Common myeloid progenitor, CD34-positive (primary cell): ENCODE results near the gene ZNF644.
"Not testable (repeated sequence)": the region's sequence is repeated elsewhere in the genome, so short reads cannot be mapped to it uniquely, and the experiment has no call there.

ENCODE experiments used
- CTCF ChIA-PET: fragments of 350-600 bp; sonication (Branson Sonifier 250); formaldehyde crosslinking; loops from one replicate; lab custom pipeline; 2021; ENCODE audit warnings: antibody characterized with exemption; lab: Charles Lee
- POLR2A ChIA-PET: fragments of 350-600 bp; sonication (Branson Sonifier 250); formaldehyde crosslinking; loops from one replicate; lab custom pipeline; 2021; ENCODE audit warnings: antibody characterized with exemption; lab: Charles Lee
- DNase-seq, 3 donors: peaks; one replicate each; pipeline versions ENCODE4 v3.0.0 to v3.0.0-alpha.2; 2013
- H3K27ac ChIP-seq, 2 experiments: 1 replicate in 1 of 2; 2 replicates in 1 of 2; pipeline ENCODE4 v1.7.0; 2013; ENCODE audit warnings: inconsistent platforms in 2 of 2, low read length in 2 of 2, mild to moderate bottlenecking in 2 of 2, low read depth in 1 of 2, moderate library complexity in 1 of 2; ENCODE audit not compliant: severe bottlenecking in 2 of 2, insufficient read depth in 1 of 2, poor library complexity in 1 of 2
- H3K27me3 ChIP-seq, 5 experiments: replicated peaks in 2 of 5; 1 replicate in 3 of 5; 2 replicates in 2 of 5; pipeline versions ENCODE4 v1.6.1 to v1.7.0; 2013; ENCODE audit warnings: low read length in 4 of 5, mild to moderate bottlenecking in 2 of 5, moderate library complexity in 2 of 5, inconsistent platforms in 1 of 5; ENCODE audit not compliant: insufficient read depth in 5 of 5, control insufficient read depth in 4 of 5
- H3K36me3 ChIP-seq, 4 experiments: 1 replicate in 2 of 4; 2 replicates in 2 of 4; pipeline versions ENCODE4 v1.6.1 to v1.7.0; 2013; ENCODE audit warnings: low read length in 3 of 4, control low read depth in 1 of 4, mild to moderate bottlenecking in 1 of 4; ENCODE audit not compliant: control insufficient read depth in 4 of 4, insufficient read depth in 4 of 4
- H3K4me1 ChIP-seq, 4 experiments: 1 replicate in 3 of 4; 2 replicates in 1 of 4; pipeline versions ENCODE4 v1.6.1 to v1.7.1; 2013; ENCODE audit warnings: low read length in 3 of 4, mild to moderate bottlenecking in 3 of 4, control low read depth in 1 of 4, inconsistent platforms in 1 of 4, moderate library complexity in 1 of 4; ENCODE audit not compliant: control insufficient read depth in 4 of 4, insufficient read depth in 4 of 4; ENCODE audit errors: control extremely low read depth in 1 of 4
- H3K4me3 ChIP-seq, 7 experiments: 1 replicate in 4 of 7; 2 replicates in 3 of 7; pipeline versions ENCODE4 v1.5.1 to v1.7.0; 2013; ENCODE audit warnings: mild to moderate bottlenecking in 7 of 7, low read length in 6 of 7, moderate library complexity in 6 of 7, inconsistent platforms in 2 of 7, low read depth in 2 of 7, control low read depth in 1 of 7; ENCODE audit not compliant: insufficient read depth in 4 of 7, control insufficient read depth in 1 of 7; ENCODE audit errors: extremely low read depth in 1 of 7
- H3K9me3 ChIP-seq, 5 experiments: 1 replicate in 4 of 5; 2 replicates in 1 of 5; pipeline versions ENCODE4 v1.6.1 to v1.7.1; 2013; ENCODE audit warnings: low read length in 4 of 5, mild to moderate bottlenecking in 2 of 5, inconsistent platforms in 1 of 5, low read depth in 1 of 5, moderate library complexity in 1 of 5; ENCODE audit not compliant: control insufficient read depth in 4 of 5, insufficient read depth in 2 of 5; ENCODE audit errors: control extremely low read depth in 1 of 5
- WGBS: methylation state at CpG from one replicate; pipeline ENCODE4 v1.1.5; 2013; ENCODE audit not compliant: insufficient coverage; 5-methylcytosine and 5-hydroxymethylcytosine counted together

ZNF644 gene

GRCh38 chr1:90919190-90919719 is 102.6 kb downstream of the ZNF644 start:
- H3K36me3 ChIP-seq, result peaks cover 2 to 21% (median 12%) of the 10 kb centered on the region in 4 experiments
- H3K27me3 ChIP-seq, result no peaks in the 10 kb centered on the region
- H3K9me3 ChIP-seq, result no peaks in the 10 kb centered on the region
- H3K27ac ChIP-seq, result no peak overlapping the region
- ChIA-PET POLR2A (interaction anchor here (0.7 kb wide), 1 partner anchor 1320 kb away, joined by 7 read pairs; no protein-coding TSS in a partner anchor), CTCF (no interaction called here)
- no peak overlapping the region for H3K4me3 ChIP-seq
- peaks cover 0 to 6% (median 3%) of the 10 kb centered on the region in 4 experiments for H3K4me1 ChIP-seq
- DNase-seq, result peak in 2 of 3 donors; percentile 5 to 28
- no CpG with 5 or more reads among the region's 1 CpG for WGBS

- no CpG with 5 or more reads among the region's 1 CpG for WGBS
- Histone ChIP-seq H3K27ac (no peak overlapping the region), H3K4me3 (no peak overlapping the region), H3K36me3 (peaks cover 4 to 16% (median 6%) of the 10 kb centered on the region in 4 experiments), H3K27me3 (no peaks in the 10 kb centered on the region), H3K4me1 (no peaks in the 10 kb centered on the region), H3K9me3 (peaks cover 0 to 9% (median 0%) of the 10 kb centered on the region in 5 experiments)
- ChIA-PET CTCF (interaction anchor here (1.1 kb wide), 2 partner anchors 24 to 60 kb away, joined by 3 read pairs; no protein-coding TSS in a partner anchor), POLR2A (no interaction called here)
- DNase-seq, result no peak
Measured at GRCh38 chr1:90911353-90911752, 110.5 kb downstream of the ZNF644 start.

- ChIA-PET CTCF (no interaction called here), POLR2A (no interaction called here)
- Histone ChIP-seq H3K27me3 (no peaks in the 10 kb centered on the region), H3K9me3 (peaks cover 0 to under 1% (median 0%) of the 10 kb centered on the region in 5 experiments), H3K36me3 (peaks cover 7 to 17% (median 11%) of the 10 kb centered on the region in 4 experiments), H3K4me3 (no peak overlapping the region), H3K4me1 (no peaks in the 10 kb centered on the region), H3K27ac (no peak overlapping the region)
- peak in 1 of 3 donors; percentile 7 for DNase-seq
Measured at GRCh38 chr1:90902672-90903071, 119.2 kb downstream of the ZNF644 start.

- Histone ChIP-seq H3K27ac (no peak overlapping the region), H3K4me1 (no peaks in the 10 kb centered on the region), H3K9me3 (no peaks in the 10 kb centered on the region), H3K36me3 (peaks cover 5 to 17% (median 11%) of the 10 kb centered on the region in 4 experiments), H3K27me3 (no peaks in the 10 kb centered on the region), H3K4me3 (no peak overlapping the region)
- POLR2A ChIA-PET, result no interaction called here
- CTCF ChIA-PET, result no interaction called here
- no peak for DNase-seq
- WGBS, result 100% methylated on average over 1 of the region's 3 CpGs
Measured at GRCh38 chr1:90899263-90899662, 122.6 kb downstream of the ZNF644 start.

- CTCF ChIA-PET, H3K36me3 ChIP-seq, H3K9me3 ChIP-seq, H3K27me3 ChIP-seq, H3K27ac ChIP-seq, DNase-seq, H3K4me1 ChIP-seq, POLR2A ChIA-PET, H3K4me3 ChIP-seq: not testable (repeated sequence)
- 96% methylated on average over 12 of the region's 38 CpGs for WGBS
Measured at GRCh38 chr1:90893679-90894078, 128.2 kb downstream of the ZNF644 start.

- POLR2A ChIA-PET, H3K4me1 ChIP-seq, CTCF ChIA-PET, H3K4me3 ChIP-seq, H3K9me3 ChIP-seq, H3K36me3 ChIP-seq, DNase-seq, H3K27me3 ChIP-seq, H3K27ac ChIP-seq: not testable (repeated sequence)
- 100% methylated on average over 1 of the region's 1 CpG for WGBS
Measured at GRCh38 chr1:90892884-90893283, 129.0 kb downstream of the ZNF644 start.

- H3K4me1 ChIP-seq, CTCF ChIA-PET, H3K9me3 ChIP-seq, H3K27ac ChIP-seq, H3K36me3 ChIP-seq, H3K4me3 ChIP-seq, DNase-seq, POLR2A ChIA-PET, H3K27me3 ChIP-seq: not testable (repeated sequence)
- 100% methylated on average over 8 of the region's 20 CpGs for WGBS
Measured at GRCh38 chr1:90892196-90892595, 129.6 kb downstream of the ZNF644 start.
